CD4-positive, alpha-beta T cell (primary cell): Measurements from ENCODE around the gene TSPAN9. TPM values are rescaled to one million over a fixed set of nuclear protein-coding genes. Genes with fewer than 3 reads are reported as not detected.
A peak's percentile ranks its signal among the peaks of the same experiment; 100 is the strongest.

ENCODE experiments used
- ATAC-seq: fragments of 200-7000 bp; cut with Tn5 transposase; one replicate; pipeline ENCODE4 v1.10.0; 2022; ENCODE audit warnings: mild to moderate bottlenecking; ENCODE audit not compliant: poor library complexity
- CTCF ChIA-PET: fragments of 350-600 bp; sonication (Branson Sonifier 250); formaldehyde crosslinking; loops from one replicate; lab custom pipeline; 2021; ENCODE audit warnings: antibody characterized with exemption, inconsistent platforms; lab: Charles Lee
- POLR2A ChIA-PET: fragments of 350-600 bp; sonication (Branson Sonifier 250); formaldehyde crosslinking; loops from one replicate; lab custom pipeline; 2021; ENCODE audit warnings: antibody characterized with exemption, inconsistent platforms; lab: Charles Lee
- DNase-seq, 14 experiments: peaks; one replicate each; pipeline ENCODE4 v3.0.0-alpha.2; 2013 to 2020; ENCODE audit warnings: mixed read lengths in 2 of 14
- H3K27ac ChIP-seq, 2 donors: one replicate each; pipeline versions ENCODE4 v1.5.1 to v1.7.0; 2013; ENCODE audit warnings: low read length in 2 of 2, low read depth in 1 of 2, mild to moderate bottlenecking in 1 of 2
- H3K27me3 ChIP-seq, 2 experiments: 1 replicate in 1 of 2; 2 replicates in 1 of 2; pipeline versions ENCODE4 v1.6.1 to v1.7.0; 2013; ENCODE audit warnings: low read length in 2 of 2, control low read depth in 1 of 2, mild to moderate bottlenecking in 1 of 2, moderate library complexity in 1 of 2; ENCODE audit not compliant: insufficient read depth in 2 of 2, control insufficient read depth in 1 of 2
- H3K36me3 ChIP-seq: one replicate; pipeline ENCODE4 v1.6.1; 2013; ENCODE audit warnings: low read length, control low read depth; ENCODE audit not compliant: insufficient read depth
- H3K4me1 ChIP-seq: one replicate; pipeline ENCODE4 v1.6.1; 2013; ENCODE audit warnings: low read length, control low read depth; ENCODE audit not compliant: insufficient read depth
- H3K4me3 ChIP-seq: one replicate; pipeline ENCODE4 v1.5.1; 2013; ENCODE audit warnings: mild to moderate bottlenecking, low read length, moderate library complexity
- H3K9me3 ChIP-seq, 2 experiments: 1 replicate in 1 of 2; 2 replicates in 1 of 2; pipeline versions ENCODE4 v1.6.1 to v1.7.0; 2013; ENCODE audit warnings: low read length in 2 of 2, mild to moderate bottlenecking in 2 of 2, control low read depth in 1 of 2, moderate library complexity in 1 of 2; ENCODE audit not compliant: control insufficient read depth in 1 of 2, insufficient read depth in 1 of 2
- H3K27ac Mint-ChIP-seq: one replicate; pipeline ENCODE4 v1.8.0; 2020; ENCODE audit warnings: mixed read lengths
- H3K27me3 Mint-ChIP-seq: one replicate; pipeline ENCODE4 v1.8.0; 2021; ENCODE audit warnings: mixed read lengths
- H3K36me3 Mint-ChIP-seq: one replicate; pipeline ENCODE4 v1.8.0; 2021; ENCODE audit warnings: low read depth, mixed read lengths
- H3K4me1 Mint-ChIP-seq: one replicate; pipeline ENCODE4 v1.8.0; 2021; ENCODE audit warnings: low read depth, mixed read lengths
- H3K4me3 Mint-ChIP-seq: one replicate; pipeline ENCODE4 v1.8.0; 2020; ENCODE audit warnings: mild to moderate bottlenecking, mixed read lengths
- H3K9me3 Mint-ChIP-seq: one replicate; pipeline ENCODE4 v1.8.0; 2020; ENCODE audit warnings: mixed read lengths
- intact Hi-C, 2 experiments: fragments of 100-400 bp; cut with DNase I in 1 of 2; cut with micrococcal nuclease in 1 of 2; formaldehyde crosslinking; loops; one replicate each; pipeline versions ENCODE4 v1.15.1 to v1.9.0; 2023 to 2025; cut with DNase I, micrococcal nuclease
- total RNA-seq, 174 experiments: library from RNA in 2 of 174; stranded (reverse) in 2 of 174; gene quantifications; one replicate each; pipeline ENCODE4 v1.2.3 and lab custom pipeline; 2021 to 2026
- TF ChIP-seq, protein P1 (sequence below): fragments of 200-600 bp; IDR thresholded peaks from one replicate; pipeline ENCODE4 v1.8.0; 2022; ENCODE audit warnings: antibody characterized with exemption, mild to moderate bottlenecking

Gene TSPAN9
- total RNA-seq, 2 experiments from 2014 or later, result 0.82 to 1.3 TPM

DNA sequence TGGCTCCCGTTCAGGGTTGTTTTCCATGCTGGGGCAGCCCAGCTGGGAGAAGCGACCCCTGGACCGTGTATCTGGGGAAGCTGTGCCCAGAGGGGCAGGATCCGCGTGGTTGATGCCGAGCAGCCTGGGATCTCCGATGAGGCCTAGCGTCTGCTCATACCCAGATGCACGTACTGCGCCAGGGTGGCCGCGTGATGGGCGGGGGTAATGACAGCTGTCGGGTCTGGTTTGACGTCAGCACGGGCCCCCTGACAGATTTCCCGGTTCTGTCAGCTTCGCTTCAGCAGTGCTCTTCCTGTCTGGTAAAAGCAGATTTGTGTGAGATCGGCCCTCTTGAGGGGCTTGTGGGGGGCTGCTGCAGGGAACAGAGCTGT, 147.3 kb downstream of the TSPAN9 start:
- no peak for ATAC-seq

DNA sequence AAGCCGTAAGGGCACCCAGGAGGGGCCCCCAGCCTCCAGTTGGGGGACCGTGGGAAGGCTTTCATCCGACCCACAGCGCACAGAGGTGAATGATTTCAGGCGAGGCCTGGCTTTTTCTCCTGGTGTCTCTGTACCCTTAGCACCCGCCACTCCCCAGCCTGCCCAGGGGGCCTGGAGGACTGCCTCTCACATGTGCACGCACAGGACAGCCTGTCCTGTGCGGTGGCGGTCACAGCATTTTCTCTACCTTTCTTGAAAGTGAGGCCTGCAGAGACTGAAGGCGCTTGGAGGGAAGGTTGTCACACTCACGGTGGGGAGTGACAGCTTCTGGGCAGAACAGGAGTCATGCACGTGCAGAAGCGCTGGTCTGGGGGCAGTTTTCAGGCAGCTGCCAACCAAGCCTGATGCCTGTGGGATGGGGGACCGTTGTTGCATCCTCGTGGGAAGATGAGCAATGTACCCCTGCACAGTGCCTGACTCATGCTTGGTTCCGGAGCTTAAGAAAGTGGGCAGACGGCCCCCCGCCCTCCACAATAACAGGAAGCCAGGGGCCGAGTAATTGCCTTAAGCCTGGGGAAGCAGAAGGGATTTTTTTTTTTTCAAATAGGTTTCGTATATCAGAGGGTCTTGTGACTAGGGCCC, 148.1 kb downstream of the TSPAN9 start:
- ATAC-seq, result no peak
- H3K27me3 Mint-ChIP-seq, result no peaks in the 10 kb centered on the region
- no peak overlapping the region for H3K27ac Mint-ChIP-seq
- ChIA-PET CTCF (no interaction called here), POLR2A (no interaction called here)
- no peaks in the 10 kb centered on the region for H3K36me3 ChIP-seq
- H3K4me1 ChIP-seq, result no peaks in the 10 kb centered on the region
- no peak overlapping the region for H3K4me3 ChIP-seq
- H3K4me3 Mint-ChIP-seq, result no peak overlapping the region
- no peaks in the 10 kb centered on the region for H3K9me3 Mint-ChIP-seq
- no peaks in the 10 kb centered on the region for H3K36me3 Mint-ChIP-seq
- TF ChIP-seq, protein P1, sequence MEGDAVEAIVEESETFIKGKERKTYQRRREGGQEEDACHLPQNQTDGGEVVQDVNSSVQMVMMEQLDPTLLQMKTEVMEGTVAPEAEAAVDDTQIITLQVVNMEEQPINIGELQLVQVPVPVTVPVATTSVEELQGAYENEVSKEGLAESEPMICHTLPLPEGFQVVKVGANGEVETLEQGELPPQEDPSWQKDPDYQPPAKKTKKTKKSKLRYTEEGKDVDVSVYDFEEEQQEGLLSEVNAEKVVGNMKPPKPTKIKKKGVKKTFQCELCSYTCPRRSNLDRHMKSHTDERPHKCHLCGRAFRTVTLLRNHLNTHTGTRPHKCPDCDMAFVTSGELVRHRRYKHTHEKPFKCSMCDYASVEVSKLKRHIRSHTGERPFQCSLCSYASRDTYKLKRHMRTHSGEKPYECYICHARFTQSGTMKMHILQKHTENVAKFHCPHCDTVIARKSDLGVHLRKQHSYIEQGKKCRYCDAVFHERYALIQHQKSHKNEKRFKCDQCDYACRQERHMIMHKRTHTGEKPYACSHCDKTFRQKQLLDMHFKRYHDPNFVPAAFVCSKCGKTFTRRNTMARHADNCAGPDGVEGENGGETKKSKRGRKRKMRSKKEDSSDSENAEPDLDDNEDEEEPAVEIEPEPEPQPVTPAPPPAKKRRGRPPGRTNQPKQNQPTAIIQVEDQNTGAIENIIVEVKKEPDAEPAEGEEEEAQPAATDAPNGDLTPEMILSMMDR, result no peak
- DNase-seq, result peak in 3 of 14 experiments; percentile 8 to 26 (median 11)
- H3K9me3 ChIP-seq, result peaks cover 7 to 8% of the 10 kb centered on the region in 2 experiments
- intact Hi-C loops, result no loop called here
- peaks cover 0 to 2% of the 10 kb centered on the region in 2 experiments for H3K27me3 ChIP-seq
- H3K27ac ChIP-seq, result no peak overlapping the region
- H3K4me1 Mint-ChIP-seq, result no peaks in the 10 kb centered on the region

More for the DNA sequence above, 147.3 kb downstream of the TSPAN9 start:
- no peak overlapping the region for H3K4me3 Mint-ChIP-seq
- H3K4me3 ChIP-seq, result no peak overlapping the region
- DNase-seq, result no peak
- H3K36me3 Mint-ChIP-seq, result no peaks in the 10 kb centered on the region
- POLR2A ChIA-PET, result no interaction called here
- no peaks in the 10 kb centered on the region for H3K9me3 Mint-ChIP-seq
- H3K4me1 Mint-ChIP-seq, result no peaks in the 10 kb centered on the region
- H3K27ac ChIP-seq, result no peak overlapping the region
- CTCF ChIA-PET, result no interaction called here
- no peaks in the 10 kb centered on the region for H3K4me1 ChIP-seq
- no peak overlapping the region for H3K27ac Mint-ChIP-seq
- H3K27me3 ChIP-seq, result no peaks in the 10 kb centered on the region
- H3K36me3 ChIP-seq, result no peaks in the 10 kb centered on the region
- peaks cover 7 to 8% of the 10 kb centered on the region in 2 experiments for H3K9me3 ChIP-seq
- intact Hi-C loops, result no loop called here
- TF ChIP-seq, protein P1, result no peak
- no peaks in the 10 kb centered on the region for H3K27me3 Mint-ChIP-seq

DNA sequence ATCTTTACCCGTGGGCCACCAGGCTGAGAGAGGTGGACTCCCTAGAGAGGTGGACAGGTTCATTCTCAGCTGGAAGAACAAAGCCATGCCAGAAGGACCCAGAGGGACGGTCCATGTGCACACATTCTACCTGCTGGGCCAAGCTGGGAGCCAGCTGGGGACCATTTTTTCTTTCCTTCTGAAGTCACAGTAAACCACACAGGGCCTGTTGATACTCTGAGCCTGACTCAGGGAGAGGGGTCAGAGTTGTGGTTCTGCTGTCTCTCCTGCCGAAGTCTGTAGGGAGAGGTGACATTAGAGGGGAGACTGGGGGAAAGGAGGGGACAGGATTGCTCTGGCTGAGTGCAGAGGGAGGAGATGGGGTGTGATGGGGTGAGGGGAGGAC, 148.6 kb downstream of the TSPAN9 start:
- intact Hi-C loops, result no loop called here
- no peaks in the 10 kb centered on the region for H3K9me3 Mint-ChIP-seq
- CTCF ChIA-PET, result no interaction called here
- Histone ChIP-seq H3K36me3 (no peaks in the 10 kb centered on the region), H3K4me3 (no peak overlapping the region), H3K27ac (no peak overlapping the region), H3K4me1 (no peaks in the 10 kb centered on the region), H3K27me3 (peaks cover 0 to 2% of the 10 kb centered on the region in 2 experiments), H3K9me3 (peaks cover 7 to 8% of the 10 kb centered on the region in 2 experiments)
- no peaks in the 10 kb centered on the region for H3K36me3 Mint-ChIP-seq
- no peak overlapping the region for H3K4me3 Mint-ChIP-seq
- no peaks in the 10 kb centered on the region for H3K27me3 Mint-ChIP-seq
- TF ChIP-seq, protein P1, result no peak
- DNase-seq (no peak), ATAC-seq (no peak)
- H3K27ac Mint-ChIP-seq, result no peak overlapping the region
- H3K4me1 Mint-ChIP-seq, result no peaks in the 10 kb centered on the region
- POLR2A ChIA-PET, result no interaction called here
